NT2/D1 (cell line): ENCODE results near the gene IL12B.
"Not testable (repeated sequence)": the region's sequence is repeated elsewhere in the genome, so short reads cannot be mapped to it uniquely, and the experiment has no call there.

Source experiments
- SUZ12 ChIP-seq: IDR thresholded peaks from 2 replicates; pipeline ENCODE4 v1.6.1; 2011; ENCODE audit not compliant: insufficient read length, insufficient read depth; ENCODE audit errors: extremely low read depth
- YY1 ChIP-seq: IDR thresholded peaks from 2 replicates; pipeline ENCODE4 v1.6.1; 2011; ENCODE audit not compliant: insufficient read length, insufficient read depth
- ZNF274 ChIP-seq: IDR thresholded peaks from 2 replicates; pipeline ENCODE4 v1.6.1; 2011; ENCODE audit warnings: mild to moderate bottlenecking, low read depth, low read length

DNA sequence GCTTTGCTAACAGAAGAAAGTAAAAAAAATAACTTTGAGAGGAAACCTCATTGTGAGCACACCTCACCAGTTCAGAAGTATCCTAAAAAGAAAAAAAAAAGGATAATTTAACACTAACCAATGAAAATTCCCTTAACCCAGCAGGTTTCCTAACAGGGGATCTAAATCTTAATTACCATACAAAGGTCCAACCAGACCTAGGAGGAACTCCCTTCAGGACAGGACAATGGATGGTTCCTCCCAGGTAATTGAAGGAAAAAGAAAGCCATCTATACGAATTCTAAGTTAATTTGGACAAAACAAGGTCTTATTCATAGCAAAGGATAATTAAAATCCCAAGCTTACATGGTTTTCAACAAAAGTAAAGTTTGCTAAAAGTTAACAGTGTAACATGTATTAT, 37.6 kb upstream of the IL12B start:
- not testable (repeated sequence) for TF ChIP-seq YY1, ZNF274, SUZ12
